GM12878 (cell line): ENCODE results near the gene MUTYH. TPM values are rescaled to one million over a fixed set of nuclear protein-coding genes. Genes with fewer than 3 reads are reported as not detected.

Experiments
- ATAC-seq: fragments of 200-7000 bp; cut with Tn5 transposase; 3 replicates; pipeline ENCODE4 v1.9.1; 2020; ENCODE audit warnings: mild to moderate bottlenecking, moderate library complexity
- BruUV-seq: library from RNA; stranded (reverse); fragments of 400-500 nt; replicated peaks from 2 replicates; lab custom pipeline; 2021; lab: Mats Ljungman, UMichigan
- CTCF ChIA-PET: fragments of 300-600 bp; sonication (Branson Sonifier 250); formaldehyde crosslinking; extraction: SDS; loops from one replicate; lab custom pipeline; 2021; ENCODE audit warnings: inconsistent platforms; lab: Yijun Ruan, JAX
- POLR2A ChIA-PET: fragments of 350-600 bp; formaldehyde crosslinking; extraction: SDS; loops from one replicate; lab custom pipeline; 2021; ENCODE audit warnings: inconsistent platforms; lab: Charles Lee
- RAD21 ChIA-PET: fragments of 300-600 bp; sonication (Branson Sonifier 250); formaldehyde crosslinking; loops from one replicate; lab custom pipeline; 2023; ENCODE audit warnings: antibody characterized with exemption; ENCODE audit not compliant: unreplicated experiment; lab: Charles Lee
- SMC1A ChIA-PET: fragments of 300-600 bp; sonication (Branson Sonifier 250); formaldehyde crosslinking; loops from one replicate; lab custom pipeline; 2023; ENCODE audit not compliant: unreplicated experiment, uncharacterized antibody; lab: Charles Lee
- DNase-seq: peaks from one replicate; pipeline ENCODE4 v3.0.0-alpha.2; 2011; ENCODE audit warnings: low read depth, low spot score
- FAIRE-seq: peaks from 3 replicates; lab custom pipeline; 2011; peaks lifted over from hg19 to GRCh38; lab: Jason Lieb, UNC
- H2AFZ ChIP-seq: 2 replicates; pipeline ENCODE4 v1.6.0; 2011; ENCODE audit warnings: low read depth, low read length, control low read depth; ENCODE audit not compliant: control insufficient read depth
- H3K27ac ChIP-seq: 2 replicates; pipeline ENCODE4 v1.5.1; 2011; ENCODE audit warnings: control low read depth; ENCODE audit not compliant: control insufficient read depth, insufficient read depth
- H3K27me3 ChIP-seq, 2 experiments: replicated peaks in 1 of 2; 2 replicates each; pipeline versions ENCODE4 v1.6.0 to v1.6.1; 2011; ENCODE audit warnings: low read length in 1 of 2; ENCODE audit not compliant: control insufficient read depth in 2 of 2, insufficient read depth in 2 of 2
- H3K36me3 ChIP-seq, 2 experiments: 2 replicates each; pipeline ENCODE4 v1.5.1; 2011; ENCODE audit warnings: low read length in 1 of 2; ENCODE audit not compliant: control insufficient read depth in 2 of 2, insufficient read depth in 2 of 2
- H3K4me1 ChIP-seq: 2 replicates; pipeline ENCODE4 v1.6.1; 2011; ENCODE audit warnings: mild to moderate bottlenecking, low read length, moderate library complexity, mixed read lengths; ENCODE audit not compliant: control insufficient read depth, insufficient read depth
- H3K4me2 ChIP-seq: 2 replicates; pipeline ENCODE4 v1.6.0; 2011; ENCODE audit warnings: control low read depth; ENCODE audit not compliant: control insufficient read depth, insufficient read depth
- H3K4me3 ChIP-seq: fragments of 200-600 bp; sonication (generic); 2 replicates; pipeline ENCODE4 v1.5.1; 2016
- H3K79me2 ChIP-seq: 2 replicates; pipeline ENCODE4 v1.6.0; 2011; ENCODE audit warnings: low read length; ENCODE audit not compliant: control insufficient read depth, insufficient read depth
- H3K9ac ChIP-seq: 2 replicates; pipeline ENCODE4 v1.8.0; 2011; ENCODE audit warnings: low read length, control low read depth, mixed read lengths; ENCODE audit not compliant: control insufficient read depth, insufficient read depth
- H3K9me3 ChIP-seq: replicated peaks from 3 replicates; pipeline ENCODE4 v1.5.1; 2011; ENCODE audit warnings: mild to moderate bottlenecking, low read length; ENCODE audit not compliant: control insufficient read depth, insufficient read depth
- H4K20me1 ChIP-seq: 2 replicates; pipeline ENCODE4 v1.6.0; 2011; ENCODE audit not compliant: control insufficient read depth, insufficient read depth
- KLF5 ChIP-seq: fragments of 450-650 bp; IDR thresholded peaks from 2 replicates; pipeline ENCODE4 v1.6.1; 2014; ENCODE audit warnings: mild to moderate bottlenecking; ENCODE audit not compliant: partially characterized antibody
- NBN ChIP-seq: fragments of 450-650 bp; IDR thresholded peaks from 2 replicates; pipeline ENCODE4 v1.6.1; 2016
- WGBS: methylation state at CpG from one replicate; pipeline ENCODE4 v1.1.6; 2016; ENCODE audit warnings: low lambda C conversion rate; ENCODE audit not compliant: insufficient replicate concordance, insufficient coverage; ENCODE audit errors: missing lambda C conversion rate; 5-methylcytosine and 5-hydroxymethylcytosine counted together
- in situ Hi-C: fragments of 300-500 bp; cut with MboI; formaldehyde crosslinking; loops from 9 replicates; pipeline ENCODE4 v1.14.3; 2018; ENCODE audit warnings: mixed read lengths
- intact Hi-C: fragments of 100-400 bp; cut with micrococcal nuclease; formaldehyde crosslinking; loops from one replicate; pipeline ENCODE4 v1.14.2; 2022; ENCODE audit not compliant: unreplicated experiment
- polyA plus RNA-seq, 11 experiments: library from polyadenylated mRNA; depleted of rRNA in 4 of 11; unstranded in 6 of 11; stranded (reverse) in 5 of 11; fragments of >200 nt; fragmentation: Nextera tagmentation in 4 of 11; fragmentation: Illumina TruSeq in 1 of 11; extraction: Ambion mirVana in 4 of 11; extraction: Trizol in 1 of 11; gene quantifications; 1 replicate in 1 of 11; 2 replicates in 10 of 11; pipeline versions ENCODE4 v1.2.1 to v1.2.3, GENCODE V29; 2011 to 2016; ENCODE audit warnings: inconsistent platforms in 2 of 11, missing spikeins in 2 of 11, low read depth in 1 of 11
- total RNA-seq, 4 experiments: library from RNA; depleted of rRNA in 3 of 4; stranded (reverse); fragments of >200 nt in 3 of 4; fragmentation: Illumina TruSeq in 1 of 4; extraction: Trizol in 1 of 4; gene quantifications; 2 replicates each; pipeline versions ENCODE4 v1.2.1 to v1.2.3, GENCODE V29; 2013 to 2021
- TF ChIP-seq, protein P1 (sequence below): fragments of 450-650 bp; IDR thresholded peaks from 2 replicates; pipeline ENCODE4 v1.6.1; 2016; ENCODE audit warnings: mild to moderate bottlenecking
- TF ChIP-seq, protein P2 (sequence below): fragments of 450-650 bp; IDR thresholded peaks from 2 replicates; pipeline ENCODE4 v1.6.1; 2016; ENCODE audit warnings: mild to moderate bottlenecking, moderate library complexity, borderline replicate concordance
- TF ChIP-seq, protein P3 (sequence below): fragments of 450-650 bp; conservative IDR thresholded peaks from 2 replicates; pipeline ENCODE4 v1.6.1; 2017; ENCODE audit warnings: mild to moderate bottlenecking, moderate library complexity

Gene MUTYH
- total and polyA plus RNA-seq, 10 of the 15 experiments (the other 5 are each of a cell fraction or from before 2014, with no cell fraction given) = 2.5 to 42.0 (median 30.0) TPM

DNA sequence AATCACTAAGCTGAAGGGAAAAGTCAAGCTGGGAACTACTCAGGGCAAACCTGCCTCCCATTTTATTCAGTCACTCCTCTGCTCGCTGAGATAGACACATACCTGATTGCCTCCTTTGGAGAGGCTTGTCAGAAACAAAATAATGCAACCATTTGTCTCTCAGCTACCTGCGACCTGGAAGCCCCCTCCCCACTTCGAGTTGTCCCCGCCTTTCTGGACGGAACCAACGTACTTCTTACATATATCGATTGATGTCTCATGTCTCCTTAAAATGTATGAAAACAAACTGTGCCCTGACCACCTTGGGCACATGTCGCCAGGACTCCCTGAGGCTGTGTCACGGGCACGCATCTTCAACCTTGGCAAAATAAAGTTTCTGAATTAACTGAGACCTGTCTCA is 35.0 kb downstream of the MUTYH start:
- BruUV-seq = no TSS peak
- Histone ChIP-seq H4K20me1 (no peaks in the 10 kb centered on the region), H3K4me1 (peaks cover 18% of the 10 kb centered on the region), H3K9ac (peak overlapping the region; percentile 91; the same call in 1 of the 2 replicates), H3K4me3 (no peak overlapping the region), H3K9me3 (no peaks in the 10 kb centered on the region), H3K4me2 (peak overlapping the region; percentile 87), H3K36me3 (no peaks in the 10 kb centered on the region), H3K27me3 (no peaks in the 10 kb centered on the region), H3K79me2 (peaks cover 7% of the 10 kb centered on the region), H3K27ac (peak overlapping the region; percentile 95), H2AFZ (no peak overlapping the region; the same call in 1 of the 2 replicates)
- FAIRE-seq (no peak), ATAC-seq (no peak), DNase-seq (no peak)
- ChIA-PET RAD21 (interaction anchor here (0.8 to 10.1 kb wide), 11 partner anchors 9 to 575 kb away, joined by 3 to 146 read pairs (median 5); partner anchors contain the start of genes CCDC163, HPDL, MMACHC and MUTYH), CTCF (interaction anchor here (0.8 to 10.7 kb wide), 12 partner anchors 10 to 576 kb away, joined by 3 to 153 read pairs (median 4); partner anchors contain the start of genes HECTD3, MUTYH, TESK2 and TOE1), SMC1A (interaction anchor here (0.6 to 7.3 kb wide), 13 partner anchors 10 to 485 kb away, joined by 3 to 88 read pairs (median 4); partner anchors contain the start of genes CCDC163, HPDL, MMACHC and MUTYH), POLR2A (interaction anchor here (0.6 to 6.4 kb wide), 16 partner anchors 10 to 871 kb away, joined by 3 to 98 read pairs (median 4); partner anchors contain the start of genes BTBD19, MUTYH, PLK3 and TOE1)
- intact Hi-C loops = loop anchor here (1.0 kb wide), 1 partner anchor 188 kb away; no protein-coding TSS in a partner anchor
- in situ Hi-C loops = no loop called here
- TF ChIP-seq KLF5 (no peak), NBN (no peak)
- TF ChIP-seq, protein P1, sequence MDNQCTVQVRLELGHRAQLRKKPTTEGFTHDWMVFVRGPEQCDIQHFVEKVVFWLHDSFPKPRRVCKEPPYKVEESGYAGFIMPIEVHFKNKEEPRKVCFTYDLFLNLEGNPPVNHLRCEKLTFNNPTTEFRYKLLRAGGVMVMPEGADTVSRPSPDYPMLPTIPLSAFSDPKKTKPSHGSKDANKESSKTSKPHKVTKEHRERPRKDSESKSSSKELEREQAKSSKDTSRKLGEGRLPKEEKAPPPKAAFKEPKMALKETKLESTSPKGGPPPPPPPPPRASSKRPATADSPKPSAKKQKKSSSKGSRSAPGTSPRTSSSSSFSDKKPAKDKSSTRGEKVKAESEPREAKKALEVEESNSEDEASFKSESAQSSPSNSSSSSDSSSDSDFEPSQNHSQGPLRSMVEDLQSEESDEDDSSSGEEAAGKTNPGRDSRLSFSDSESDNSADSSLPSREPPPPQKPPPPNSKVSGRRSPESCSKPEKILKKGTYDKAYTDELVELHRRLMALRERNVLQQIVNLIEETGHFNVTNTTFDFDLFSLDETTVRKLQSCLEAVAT = peak; percentile 99
- TF ChIP-seq, protein P2, sequence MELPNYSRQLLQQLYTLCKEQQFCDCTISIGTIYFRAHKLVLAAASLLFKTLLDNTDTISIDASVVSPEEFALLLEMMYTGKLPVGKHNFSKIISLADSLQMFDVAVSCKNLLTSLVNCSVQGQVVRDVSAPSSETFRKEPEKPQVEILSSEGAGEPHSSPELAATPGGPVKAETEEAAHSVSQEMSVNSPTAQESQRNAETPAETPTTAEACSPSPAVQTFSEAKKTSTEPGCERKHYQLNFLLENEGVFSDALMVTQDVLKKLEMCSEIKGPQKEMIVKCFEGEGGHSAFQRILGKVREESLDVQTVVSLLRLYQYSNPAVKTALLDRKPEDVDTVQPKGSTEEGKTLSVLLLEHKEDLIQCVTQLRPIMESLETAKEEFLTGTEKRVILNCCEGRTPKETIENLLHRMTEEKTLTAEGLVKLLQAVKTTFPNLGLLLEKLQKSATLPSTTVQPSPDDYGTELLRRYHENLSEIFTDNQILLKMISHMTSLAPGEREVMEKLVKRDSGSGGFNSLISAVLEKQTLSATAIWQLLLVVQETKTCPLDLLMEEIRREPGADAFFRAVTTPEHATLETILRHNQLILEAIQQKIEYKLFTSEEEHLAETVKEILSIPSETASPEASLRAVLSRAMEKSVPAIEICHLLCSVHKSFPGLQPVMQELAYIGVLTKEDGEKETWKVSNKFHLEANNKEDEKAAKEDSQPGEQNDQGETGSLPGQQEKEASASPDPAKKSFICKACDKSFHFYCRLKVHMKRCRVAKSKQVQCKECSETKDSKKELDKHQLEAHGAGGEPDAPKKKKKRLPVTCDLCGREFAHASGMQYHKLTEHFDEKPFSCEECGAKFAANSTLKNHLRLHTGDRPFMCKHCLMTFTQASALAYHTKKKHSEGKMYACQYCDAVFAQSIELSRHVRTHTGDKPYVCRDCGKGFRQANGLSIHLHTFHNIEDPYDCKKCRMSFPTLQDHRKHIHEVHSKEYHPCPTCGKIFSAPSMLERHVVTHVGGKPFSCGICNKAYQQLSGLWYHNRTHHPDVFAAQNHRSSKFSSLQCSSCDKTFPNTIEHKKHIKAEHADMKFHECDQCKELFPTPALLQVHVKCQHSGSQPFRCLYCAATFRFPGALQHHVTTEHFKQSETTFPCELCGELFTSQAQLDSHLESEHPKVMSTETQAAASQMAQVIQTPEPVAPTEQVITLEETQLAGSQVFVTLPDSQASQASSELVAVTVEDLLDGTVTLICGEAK = peak; percentile 59
- TF ChIP-seq, protein P3, sequence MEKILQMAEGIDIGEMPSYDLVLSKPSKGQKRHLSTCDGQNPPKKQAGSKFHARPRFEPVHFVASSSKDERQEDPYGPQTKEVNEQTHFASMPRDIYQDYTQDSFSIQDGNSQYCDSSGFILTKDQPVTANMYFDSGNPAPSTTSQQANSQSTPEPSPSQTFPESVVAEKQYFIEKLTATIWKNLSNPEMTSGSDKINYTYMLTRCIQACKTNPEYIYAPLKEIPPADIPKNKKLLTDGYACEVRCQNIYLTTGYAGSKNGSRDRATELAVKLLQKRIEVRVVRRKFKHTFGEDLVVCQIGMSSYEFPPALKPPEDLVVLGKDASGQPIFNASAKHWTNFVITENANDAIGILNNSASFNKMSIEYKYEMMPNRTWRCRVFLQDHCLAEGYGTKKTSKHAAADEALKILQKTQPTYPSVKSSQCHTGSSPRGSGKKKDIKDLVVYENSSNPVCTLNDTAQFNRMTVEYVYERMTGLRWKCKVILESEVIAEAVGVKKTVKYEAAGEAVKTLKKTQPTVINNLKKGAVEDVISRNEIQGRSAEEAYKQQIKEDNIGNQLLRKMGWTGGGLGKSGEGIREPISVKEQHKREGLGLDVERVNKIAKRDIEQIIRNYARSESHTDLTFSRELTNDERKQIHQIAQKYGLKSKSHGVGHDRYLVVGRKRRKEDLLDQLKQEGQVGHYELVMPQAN = no peak
- TF ChIP-seq, all 136 proteins: peak for 2
- 81% methylated on average over 10 of the region's 10 CpGs for WGBS
